Measurements from ENCODE around the gene HOXC13. TPM values are rescaled to one million over a fixed set of nuclear protein-coding genes. Genes with fewer than 3 reads are reported as not detected.

The HOXC13 gene
- total and polyA plus RNA-seq, 3 donors from 2014 or later: 0.25 to 0.87 (median 0.63) TPM

DNA sequence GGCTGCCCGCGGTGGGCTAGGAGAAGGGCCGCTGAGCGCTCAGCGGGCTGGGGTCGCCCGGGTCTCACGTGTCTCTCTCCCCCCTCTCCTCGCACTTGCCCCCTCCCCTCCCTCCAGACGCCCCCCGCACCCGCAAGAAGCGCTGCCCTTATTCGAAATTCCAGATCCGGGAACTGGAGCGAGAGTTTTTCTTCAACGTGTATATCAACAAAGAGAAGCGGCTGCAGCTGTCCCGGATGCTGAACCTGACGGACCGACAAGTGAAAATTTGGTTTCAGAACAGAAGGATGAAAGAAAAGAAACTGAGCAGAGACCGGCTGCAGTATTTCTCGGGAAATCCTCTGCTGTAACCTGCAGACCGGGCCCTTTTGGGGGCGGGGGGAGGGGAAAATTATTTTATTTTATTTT, 36.4 kb downstream of the HOXC13 start:
- TF ChIP-seq POLR2A (IDR thresholded peaks at IDR 0.05): no peak
- TF ChIP-seq, protein P1, sequence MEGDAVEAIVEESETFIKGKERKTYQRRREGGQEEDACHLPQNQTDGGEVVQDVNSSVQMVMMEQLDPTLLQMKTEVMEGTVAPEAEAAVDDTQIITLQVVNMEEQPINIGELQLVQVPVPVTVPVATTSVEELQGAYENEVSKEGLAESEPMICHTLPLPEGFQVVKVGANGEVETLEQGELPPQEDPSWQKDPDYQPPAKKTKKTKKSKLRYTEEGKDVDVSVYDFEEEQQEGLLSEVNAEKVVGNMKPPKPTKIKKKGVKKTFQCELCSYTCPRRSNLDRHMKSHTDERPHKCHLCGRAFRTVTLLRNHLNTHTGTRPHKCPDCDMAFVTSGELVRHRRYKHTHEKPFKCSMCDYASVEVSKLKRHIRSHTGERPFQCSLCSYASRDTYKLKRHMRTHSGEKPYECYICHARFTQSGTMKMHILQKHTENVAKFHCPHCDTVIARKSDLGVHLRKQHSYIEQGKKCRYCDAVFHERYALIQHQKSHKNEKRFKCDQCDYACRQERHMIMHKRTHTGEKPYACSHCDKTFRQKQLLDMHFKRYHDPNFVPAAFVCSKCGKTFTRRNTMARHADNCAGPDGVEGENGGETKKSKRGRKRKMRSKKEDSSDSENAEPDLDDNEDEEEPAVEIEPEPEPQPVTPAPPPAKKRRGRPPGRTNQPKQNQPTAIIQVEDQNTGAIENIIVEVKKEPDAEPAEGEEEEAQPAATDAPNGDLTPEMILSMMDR (IDR thresholded peaks at IDR 0.05): no peak
- intact Hi-C loops (cut with DNase I; ENCODE audit: low total_unique reads): no loop called here
- Histone ChIP-seq H3K36me3 (ENCODE audit: low read depth, missing control alignments) (no peaks in the 10 kb centered on the region), H3K9me3 (no peaks in the 10 kb centered on the region), H3K27me3 (peaks cover 10% of the 10 kb centered on the region), H3K4me1 (peaks cover 12% of the 10 kb centered on the region), H3K27ac (no peak overlapping the region), H3K4me3 (peak overlapping the region; percentile 15 to 41)
- DNase-seq: no peak
- WGBS, 2 donors: 2 to 5% methylated on average over 15 to 25 of the region's 25 CpGs

DNA sequence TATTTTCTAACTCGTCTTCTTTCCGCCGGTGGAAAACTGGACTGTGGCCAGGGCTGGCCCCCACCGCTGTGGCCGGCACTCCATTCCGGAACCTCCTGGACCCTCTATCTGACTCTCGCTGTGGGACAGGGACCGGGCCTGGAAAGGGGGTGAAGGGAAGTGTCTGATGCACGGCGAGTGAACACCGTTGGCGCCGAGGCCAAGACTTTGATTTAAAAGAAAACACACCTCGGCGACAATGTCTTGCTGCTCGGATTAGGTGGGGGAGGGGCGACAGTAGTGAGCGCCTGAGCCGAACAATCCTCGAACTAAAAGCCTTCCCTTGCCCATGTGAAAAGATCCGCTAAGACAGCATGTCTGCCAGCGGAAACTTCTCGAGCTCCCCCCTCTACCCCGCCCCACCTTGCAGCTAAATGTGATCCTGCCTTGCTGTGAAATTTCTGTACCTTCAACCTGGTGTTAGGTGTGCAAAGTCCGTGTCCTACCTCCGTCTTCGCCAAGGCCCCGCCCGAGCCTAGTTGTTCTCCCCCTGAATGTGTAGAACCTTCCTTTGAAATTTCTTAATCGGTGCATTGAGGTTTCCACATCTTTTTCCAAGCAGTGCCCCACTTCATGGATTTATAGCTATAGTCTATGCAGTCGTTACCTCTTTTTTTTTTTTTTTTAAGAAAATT, 37.0 kb downstream of the HOXC13 start:
- Histone ChIP-seq H3K27ac (no peak overlapping the region), H3K36me3 (ENCODE audit: low read depth, missing control alignments) (no peaks in the 10 kb centered on the region), H3K9me3 (no peaks in the 10 kb centered on the region), H3K27me3 (peaks cover 10% of the 10 kb centered on the region), H3K4me3 (peak overlapping the region in 1 of 2 donors; percentile 41), H3K4me1 (peaks cover 12% of the 10 kb centered on the region)
- DNase-seq: no peak
- TF ChIP-seq POLR2A (IDR thresholded peaks at IDR 0.05): no peak
- TF ChIP-seq, protein P1 (IDR thresholded peaks at IDR 0.05): no peak
- intact Hi-C loops (cut with DNase I; ENCODE audit: low total_unique reads): no loop called here
- 10 to 21% methylated on average over 30 to 31 of the region's 31 CpGs for WGBS, 2 donors

DNA sequence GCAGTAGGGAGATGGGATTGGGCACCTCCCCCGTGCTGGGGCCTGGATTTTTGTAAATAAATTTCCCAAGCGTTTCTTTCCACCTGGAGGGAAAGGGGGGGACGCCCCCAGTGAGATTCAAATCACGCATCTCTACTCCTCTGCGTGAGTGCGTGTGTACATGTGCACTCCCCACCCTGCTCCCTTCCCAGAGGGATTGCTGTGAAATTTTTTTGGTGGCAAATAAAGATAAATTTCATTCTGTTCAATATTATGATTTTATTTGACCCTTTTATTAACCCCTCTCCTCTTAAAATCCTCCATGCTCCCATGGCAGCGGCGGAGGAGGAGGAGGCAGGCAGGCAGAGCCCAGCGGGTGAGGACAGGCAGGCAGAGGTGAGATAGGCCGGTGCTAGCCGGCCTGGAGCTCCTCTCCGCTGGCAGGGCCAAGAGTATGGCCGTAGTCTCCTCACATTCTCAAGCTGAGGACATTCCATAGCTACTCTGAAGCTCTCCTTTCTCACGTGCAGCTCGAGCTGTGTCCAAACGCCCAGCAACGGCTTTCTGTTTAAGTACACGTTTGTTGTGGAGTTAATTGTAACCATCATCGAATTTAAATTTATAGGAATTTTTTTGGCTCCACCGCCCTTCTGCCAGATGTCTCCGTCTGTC, 37.7 kb downstream of the HOXC13 start:
- TF ChIP-seq POLR2A (IDR thresholded peaks at IDR 0.05): no peak
- TF ChIP-seq, protein P1 (IDR thresholded peaks at IDR 0.05): no peak
- no peaks in the 10 kb centered on the region for H3K9me3 ChIP-seq
- no peak for DNase-seq
- peaks cover 10% of the 10 kb centered on the region for H3K27me3 ChIP-seq
- 18 to 34% methylated on average over 21 of the region's 21 CpGs for WGBS, 2 donors
- peaks cover 12% of the 10 kb centered on the region for H3K4me1 ChIP-seq
- no peak overlapping the region for H3K27ac ChIP-seq
- H3K4me3 ChIP-seq: no peak overlapping the region
- intact Hi-C loops (cut with DNase I; ENCODE audit: low total_unique reads): no loop called here
- no peaks in the 10 kb centered on the region for H3K36me3 ChIP-seq (ENCODE audit: low read depth, missing control alignments)

DNA sequence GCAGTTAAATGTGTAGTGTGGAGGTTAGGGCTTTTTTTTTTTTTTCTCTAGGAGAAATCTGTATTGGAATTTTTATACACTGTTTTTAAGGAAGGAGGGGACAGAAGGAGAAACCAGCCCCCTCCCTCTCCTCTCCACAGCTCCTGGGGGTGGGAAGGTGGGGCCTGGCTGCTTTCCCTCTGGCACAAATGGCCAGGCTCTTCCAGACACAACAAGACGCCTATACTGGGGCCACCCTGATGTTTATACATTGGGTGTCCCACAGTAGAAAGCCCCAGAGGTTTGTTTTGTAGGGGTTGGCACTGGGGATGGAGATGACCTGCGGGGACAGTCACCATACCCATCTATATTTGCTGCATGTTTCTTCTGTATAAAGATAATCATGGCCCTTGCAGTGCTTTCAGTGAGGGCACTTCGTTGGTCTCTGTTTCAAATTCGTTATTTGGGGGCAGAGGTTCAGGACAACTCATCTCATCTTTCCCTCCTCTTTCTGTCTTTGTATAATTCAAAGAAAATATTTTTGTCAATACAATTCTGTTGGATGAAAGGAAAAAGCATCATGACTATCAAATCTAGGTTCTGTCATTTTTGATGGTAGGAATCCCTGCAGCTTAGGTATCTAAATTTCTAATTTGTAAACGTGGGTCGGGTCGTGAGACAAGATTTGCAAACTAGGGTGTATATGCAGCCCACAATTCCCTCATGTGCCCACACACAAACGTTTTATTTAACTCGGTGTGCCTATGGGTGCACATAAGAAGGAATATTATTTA, 38.4 kb downstream of the HOXC13 start:
- peaks cover 12% of the 10 kb centered on the region for H3K4me1 ChIP-seq
- H3K4me3 ChIP-seq: no peak overlapping the region
- TF ChIP-seq, protein P1 (IDR thresholded peaks at IDR 0.05): no peak
- no peak overlapping the region for H3K27ac ChIP-seq
- no peaks in the 10 kb centered on the region for H3K9me3 ChIP-seq
- peaks cover 10% of the 10 kb centered on the region for H3K27me3 ChIP-seq
- no peak for DNase-seq
- 53% methylated on average over 9 of the region's 9 CpGs for WGBS, 2 donors
- no peaks in the 10 kb centered on the region for H3K36me3 ChIP-seq (ENCODE audit: low read depth, missing control alignments)
- intact Hi-C loops (cut with DNase I; ENCODE audit: low total_unique reads): no loop called here

Data from testis (tissue), 3 donors.